K562 (cell line): ENCODE data around the gene PNPLA7. TPM values are rescaled to one million over a fixed set of nuclear protein-coding genes. Genes with fewer than 3 reads are reported as not detected.

ENCODE experiments used
- ARNT ChIP-seq, 2 experiments: fragments of 450-650 bp; IDR thresholded peaks; 2 replicates each; pipeline ENCODE4 v1.6.1; 2016; ENCODE audit warnings: mild to moderate bottlenecking in 1 of 2
- ATF7 ChIP-seq: fragments of 450-650 bp; IDR thresholded peaks from 2 replicates; pipeline ENCODE4 v1.7.1; 2014; ENCODE audit warnings: mild to moderate bottlenecking, moderate library complexity
- FUS ChIP-seq: fragments of 200-400 bp; formaldehyde crosslinking; optimal IDR thresholded peaks from 2 replicates; pipeline ENCODE3; 2017; ENCODE audit warnings: low read depth, low read length
- HOXB6 ChIP-seq: fragments of 250-450 bp; sonication (Bioruptor Pico); IDR thresholded peaks from 2 replicates; pipeline ENCODE4 v1.5.1; 2022; ENCODE audit warnings: mild to moderate bottlenecking, borderline replicate concordance
- KDM4B ChIP-seq, 2 experiments: fragments of 450-650 bp in 1 of 2; sonication (generic) in 1 of 2; IDR thresholded peaks; 2 replicates each; pipeline ENCODE4 v1.6.1; 2016 to 2017; ENCODE audit warnings: borderline replicate concordance in 2 of 2, antibody characterized with exemption in 1 of 2, low read depth in 1 of 2, mild to moderate bottlenecking in 1 of 2
- MCM3 ChIP-seq: fragments of 450-650 bp; IDR thresholded peaks from 2 replicates; pipeline ENCODE4 v1.6.1; 2016
- MEF2D ChIP-seq: conservative IDR thresholded peaks from 2 replicates; pipeline ENCODE4 v1.6.1; 2016; ENCODE audit warnings: low read depth, missing genetic modification characterization, missing compliant biosample characterization
- POLR2B ChIP-seq: fragments of 450-650 bp; IDR thresholded peaks from 2 replicates; pipeline ENCODE4 v1.6.1; 2018; ENCODE audit warnings: low read depth; ENCODE audit not compliant: partially characterized antibody
- PREB ChIP-seq: sonication (generic); formaldehyde crosslinking; IDR thresholded peaks from 2 replicates; pipeline ENCODE4 v1.8.1; 2023; ENCODE audit warnings: mild to moderate bottlenecking, missing genetic modification reagents
- PRPF4 ChIP-seq: fragments of 200-400 bp; formaldehyde crosslinking; IDR thresholded peaks from one replicate; pipeline ENCODE4 v1.6.1; 2017; ENCODE audit warnings: low read length, low read depth, mild to moderate bottlenecking; ENCODE audit not compliant: insufficient read depth, poor library complexity, severe bottlenecking
- TAF7 ChIP-seq: fragments of 450-650 bp; IDR thresholded peaks from 2 replicates; pipeline ENCODE4 v1.6.1; 2016; ENCODE audit warnings: missing genetic modification characterization, missing compliant biosample characterization
- TEAD4 ChIP-seq, 2 experiments: sonication (generic) in 1 of 2; formaldehyde crosslinking in 1 of 2; IDR thresholded peaks; 2 replicates each; pipeline versions ENCODE4 v1.6.1 to v1.8.0; 2012 to 2022; ENCODE audit warnings: borderline replicate concordance in 1 of 2, inconsistent platforms in 1 of 2, low read length in 1 of 2, mild to moderate bottlenecking in 1 of 2, missing genetic modification reagents in 1 of 2
- ZBTB1 ChIP-seq: sonication (generic); formaldehyde crosslinking; IDR thresholded peaks from 2 replicates; pipeline ENCODE4 v1.8.1; 2023; ENCODE audit warnings: missing genetic modification reagents, low read depth, mild to moderate bottlenecking, borderline replicate concordance
- ZNF121 ChIP-seq: sonication (generic); formaldehyde crosslinking; conservative IDR thresholded peaks from 2 replicates; pipeline ENCODE4 v1.8.0; 2022; ENCODE audit warnings: missing genetic modification reagents
- ZNF23 ChIP-seq: fragments of 250-450 bp; sonication (Bioruptor Pico); IDR thresholded peaks from 2 replicates; pipeline ENCODE4 v1.4.0; 2020; ENCODE audit warnings: mild to moderate bottlenecking
- ZNF253 ChIP-seq: fragments of 250-450 bp; sonication (Bioruptor Pico); conservative IDR thresholded peaks from 2 replicates; pipeline ENCODE4 v1.6.1; 2021; ENCODE audit warnings: mild to moderate bottlenecking
- ZNF280A ChIP-seq: fragments of 450-650 bp; IDR thresholded peaks from 2 replicates; pipeline ENCODE4 v1.6.1; 2018; ENCODE audit warnings: mild to moderate bottlenecking, low read depth; ENCODE audit not compliant: partially characterized antibody
- ZNF639 ChIP-seq, 2 experiments: fragments of 200-800 bp in 1 of 2; sonication (Bioruptor generic) in 1 of 2; sonication (generic) in 1 of 2; formaldehyde crosslinking in 1 of 2; IDR thresholded peaks in 1 of 2; conservative IDR thresholded peaks in 1 of 2; 2 replicates each; pipeline versions ENCODE4 v1.5.0 to v1.6.1; 2016 to 2020; ENCODE audit warnings: missing compliant biosample characterization in 1 of 2, missing genetic modification characterization in 1 of 2, missing genetic modification reagents in 1 of 2
- polyA plus RNA-seq, 8 experiments: library from polyadenylated mRNA; depleted of rRNA in 4 of 8; stranded (reverse) in 5 of 8; unstranded in 3 of 8; fragments of >200 nt; fragmentation: Nextera tagmentation in 2 of 8; fragmentation: Illumina TruSeq in 1 of 8; extraction: Ambion mirVana in 2 of 8; extraction: Trizol in 1 of 8; gene quantifications; 2 replicates each; pipeline versions ENCODE4 v1.2.1 to v1.2.3, GENCODE V29; 2011 to 2014; ENCODE audit warnings: inconsistent platforms in 1 of 8, missing spikeins in 1 of 8
- total RNA-seq, 7 experiments: library from RNA; depleted of rRNA in 6 of 7; stranded (reverse); fragments of >200 nt in 6 of 7; fragmentation: Illumina TruSeq in 2 of 7; extraction: Trizol in 2 of 7; gene quantifications; 2 replicates each; pipeline versions ENCODE4 v1.2.1 to v1.2.3, GENCODE V29; 2011 to 2021; ENCODE audit warnings: low replicate concordance in 1 of 7
- TF ChIP-seq, protein P1 (sequence below): sonication (generic); formaldehyde crosslinking; IDR thresholded peaks from 2 replicates; pipeline ENCODE4 v1.8.1; 2023; ENCODE audit warnings: mild to moderate bottlenecking, missing genetic modification reagents

The PNPLA7 gene
- total and polyA plus RNA-seq, 9 of the 15 experiments (the other 6 are each of a cell fraction or from before 2014, with no cell fraction given), result 0.01 to 0.85 (median 0.19) TPM; not detected in 1

GRCh38 chr9:137590469-137591383 lies 40.5 kb upstream of the PNPLA7 start, which contains the start of gene ZMYND19 (continued):
- TF ChIP-seq KDM4B (IDR thresholded peaks at IDR 0.05; ENCODE audit: borderline replicate concordance in 2 of 2, low read depth in 1 of 2) (0 out of 4 replicates have a peak, but pooled peaks of 1 of the 2 experiments have one; percentile 34), HOXB6 (CRISPR knock-in tag) (no peak), ZNF639 (CRISPR knock-in tag; conservative IDR thresholded peaks at IDR 0.05 in 1 of 2, IDR thresholded peaks at IDR 0.05 in 1 of 2) (no peak), POLR2B (no peak), MEF2D (tag) (no peak), TAF7 (no peak), ATF7 (peak; percentile 49; the same call in 1 of the 2 replicates), ARNT (IDR thresholded peaks at IDR 0.05) (no peak), PRPF4 (peak; percentile 23), ZNF121 (CRISPR knock-in tag) (no peak), ZBTB1 (no peak), ZNF23 (no peak), ZNF280A (no peak), ZNF253 (no peak), PREB (CRISPR knock-in tag) (no peak), MCM3 (no peak), FUS (no peak), TEAD4 (IDR thresholded peaks at IDR 0.05; ENCODE audit: low read length) (no peak), TEAD4 (CRISPR knock-in tag; IDR thresholded peaks at IDR 0.05; ENCODE audit: borderline replicate concordance) (no peak)
- TF ChIP-seq, protein P1, sequence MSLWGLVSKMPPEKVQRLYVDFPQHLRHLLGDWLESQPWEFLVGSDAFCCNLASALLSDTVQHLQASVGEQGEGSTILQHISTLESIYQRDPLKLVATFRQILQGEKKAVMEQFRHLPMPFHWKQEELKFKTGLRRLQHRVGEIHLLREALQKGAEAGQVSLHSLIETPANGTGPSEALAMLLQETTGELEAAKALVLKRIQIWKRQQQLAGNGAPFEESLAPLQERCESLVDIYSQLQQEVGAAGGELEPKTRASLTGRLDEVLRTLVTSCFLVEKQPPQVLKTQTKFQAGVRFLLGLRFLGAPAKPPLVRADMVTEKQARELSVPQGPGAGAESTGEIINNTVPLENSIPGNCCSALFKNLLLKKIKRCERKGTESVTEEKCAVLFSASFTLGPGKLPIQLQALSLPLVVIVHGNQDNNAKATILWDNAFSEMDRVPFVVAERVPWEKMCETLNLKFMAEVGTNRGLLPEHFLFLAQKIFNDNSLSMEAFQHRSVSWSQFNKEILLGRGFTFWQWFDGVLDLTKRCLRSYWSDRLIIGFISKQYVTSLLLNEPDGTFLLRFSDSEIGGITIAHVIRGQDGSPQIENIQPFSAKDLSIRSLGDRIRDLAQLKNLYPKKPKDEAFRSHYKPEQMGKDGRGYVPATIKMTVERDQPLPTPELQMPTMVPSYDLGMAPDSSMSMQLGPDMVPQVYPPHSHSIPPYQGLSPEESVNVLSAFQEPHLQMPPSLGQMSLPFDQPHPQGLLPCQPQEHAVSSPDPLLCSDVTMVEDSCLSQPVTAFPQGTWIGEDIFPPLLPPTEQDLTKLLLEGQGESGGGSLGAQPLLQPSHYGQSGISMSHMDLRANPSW (CRISPR knock-in tag), result no peak
